Neural cell (in vitro differentiated cells): ENCODE results near the gene WNT3.

Experiments used
- EP300 ChIP-seq: fragments of 450-650 bp; conservative IDR thresholded peaks from 2 replicates; pipeline ENCODE4 v1.6.1; 2014; ENCODE audit warnings: antibody characterized with exemption, mild to moderate bottlenecking, moderate library complexity; ENCODE audit not compliant: poor library complexity, severe bottlenecking
- EZH2 ChIP-seq: fragments of 200-600, 300-800 bp; shearing (Covaris generic), sonication (generic); IDR thresholded peaks from 2 replicates; pipeline ENCODE4 v1.6.1; 2014; ENCODE audit warnings: antibody characterized with exemption, low read length, borderline replicate concordance, mild to moderate bottlenecking; ENCODE audit not compliant: insufficient read depth, poor library complexity, severe bottlenecking
- MXI1 ChIP-seq: fragments of 450-650 bp; conservative IDR thresholded peaks from 2 replicates; pipeline ENCODE4 v1.6.1; 2014; ENCODE audit warnings: antibody characterized with exemption, mild to moderate bottlenecking; ENCODE audit not compliant: poor library complexity, severe bottlenecking
- POLR2AphosphoS5 ChIP-seq: IDR thresholded peaks from 2 replicates; pipeline ENCODE4 v1.6.1; 2012
- RAD21 ChIP-seq: fragments of 450-650 bp; conservative IDR thresholded peaks from 2 replicates; pipeline ENCODE4 v1.6.1; 2014; ENCODE audit warnings: antibody characterized with exemption, mild to moderate bottlenecking, moderate library complexity
- REST ChIP-seq: IDR thresholded peaks from 2 replicates; pipeline ENCODE4 v1.6.1; 2012; ENCODE audit warnings: borderline replicate concordance
- SMC3 ChIP-seq: fragments of 450-650 bp; conservative IDR thresholded peaks from 2 replicates; pipeline ENCODE4 v1.6.1; 2014; ENCODE audit warnings: antibody characterized with exemption, mild to moderate bottlenecking, moderate library complexity; ENCODE audit not compliant: poor library complexity
- TF ChIP-seq, protein P1 (sequence below): fragments of 450-650 bp; IDR thresholded peaks from 2 replicates; pipeline ENCODE4 v1.5.1; 2014; ENCODE audit warnings: antibody characterized with exemption, mild to moderate bottlenecking, moderate library complexity; ENCODE audit not compliant: poor library complexity, severe bottlenecking

DNA sequence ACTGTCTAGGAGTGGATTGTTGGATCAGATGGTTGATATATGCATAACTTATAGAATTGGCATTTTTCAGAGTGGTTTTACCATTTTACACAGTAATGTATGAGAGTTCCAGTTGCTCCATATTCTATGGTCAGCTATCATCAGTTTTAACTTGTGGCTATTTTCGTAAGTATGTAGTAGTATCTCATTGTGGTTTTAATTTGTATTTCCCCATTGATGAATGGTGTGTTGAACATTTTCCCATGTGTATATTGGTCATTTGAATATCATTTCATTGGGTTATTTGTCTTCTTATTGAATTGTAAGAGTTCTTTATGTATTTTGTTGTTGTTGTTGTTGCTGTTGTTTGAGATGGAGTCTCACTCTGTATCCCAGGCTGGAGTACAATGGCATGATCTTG lies 39.1 kb upstream of the WNT3 start:
- TF ChIP-seq POLR2AphosphoS5 (no peak), EZH2 (no peak), MXI1 (no peak), REST (no peak), SMC3 (no peak), RAD21 (no peak), EP300 (no peak)
- TF ChIP-seq, protein P1, sequence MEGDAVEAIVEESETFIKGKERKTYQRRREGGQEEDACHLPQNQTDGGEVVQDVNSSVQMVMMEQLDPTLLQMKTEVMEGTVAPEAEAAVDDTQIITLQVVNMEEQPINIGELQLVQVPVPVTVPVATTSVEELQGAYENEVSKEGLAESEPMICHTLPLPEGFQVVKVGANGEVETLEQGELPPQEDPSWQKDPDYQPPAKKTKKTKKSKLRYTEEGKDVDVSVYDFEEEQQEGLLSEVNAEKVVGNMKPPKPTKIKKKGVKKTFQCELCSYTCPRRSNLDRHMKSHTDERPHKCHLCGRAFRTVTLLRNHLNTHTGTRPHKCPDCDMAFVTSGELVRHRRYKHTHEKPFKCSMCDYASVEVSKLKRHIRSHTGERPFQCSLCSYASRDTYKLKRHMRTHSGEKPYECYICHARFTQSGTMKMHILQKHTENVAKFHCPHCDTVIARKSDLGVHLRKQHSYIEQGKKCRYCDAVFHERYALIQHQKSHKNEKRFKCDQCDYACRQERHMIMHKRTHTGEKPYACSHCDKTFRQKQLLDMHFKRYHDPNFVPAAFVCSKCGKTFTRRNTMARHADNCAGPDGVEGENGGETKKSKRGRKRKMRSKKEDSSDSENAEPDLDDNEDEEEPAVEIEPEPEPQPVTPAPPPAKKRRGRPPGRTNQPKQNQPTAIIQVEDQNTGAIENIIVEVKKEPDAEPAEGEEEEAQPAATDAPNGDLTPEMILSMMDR, result no peak
